Liver (tissue), 9 donors: ENCODE results near the gene CCNB1IP1. TPM values are rescaled to one million over a fixed set of nuclear protein-coding genes. Genes with fewer than 3 reads are reported as not detected.

Source experiments
- DNase-seq: peaks from one replicate; pipeline ENCODE4 v3.0.0-alpha.2; 2017; ENCODE audit warnings: low spot score
- H3K27ac ChIP-seq, 2 donors: one replicate each; pipeline ENCODE4 v1.7.0; 2013; ENCODE audit warnings: inconsistent platforms in 2 of 2, low read length in 2 of 2, control low read depth in 1 of 2, low read depth in 1 of 2, mild to moderate bottlenecking in 1 of 2
- H3K27me3 ChIP-seq, 4 donors: one replicate each; pipeline versions ENCODE4 v1.6.1 to v1.7.0; 2013; ENCODE audit warnings: low read length in 3 of 4, inconsistent platforms in 1 of 4, mild to moderate bottlenecking in 1 of 4, moderate library complexity in 1 of 4; ENCODE audit not compliant: control insufficient read depth in 4 of 4, insufficient read depth in 4 of 4
- H3K36me3 ChIP-seq, 4 donors: one replicate each; pipeline versions ENCODE4 v1.6.1 to v1.7.0; 2013; ENCODE audit warnings: low read length in 3 of 4, mild to moderate bottlenecking in 3 of 4, low read depth in 1 of 4, moderate library complexity in 1 of 4; ENCODE audit not compliant: control insufficient read depth in 4 of 4, insufficient read depth in 3 of 4
- H3K4me1 ChIP-seq, 4 donors: one replicate each; pipeline versions ENCODE4 v1.6.1 to v1.7.0; 2013; ENCODE audit warnings: low read length in 3 of 4, mild to moderate bottlenecking in 3 of 4, moderate library complexity in 1 of 4; ENCODE audit not compliant: control insufficient read depth in 4 of 4, insufficient read depth in 4 of 4
- H3K4me3 ChIP-seq, 3 donors: one replicate each; pipeline versions ENCODE4 v1.6.1 to v1.7.0; 2013; ENCODE audit warnings: low read length in 3 of 3, control low read depth in 1 of 3, low read depth in 1 of 3, mild to moderate bottlenecking in 1 of 3
- H3K9ac ChIP-seq, 2 donors: one replicate each; pipeline ENCODE4 v1.7.0; 2013; ENCODE audit warnings: low read length in 2 of 2, mild to moderate bottlenecking in 2 of 2, moderate library complexity in 2 of 2, control low read depth in 1 of 2, low read depth in 1 of 2
- H3K9me3 ChIP-seq, 4 donors: one replicate each; pipeline versions ENCODE4 v1.6.1 to v1.7.0; 2013; ENCODE audit warnings: low read length in 3 of 4; ENCODE audit not compliant: control insufficient read depth in 4 of 4
- EGR1 ChIP-seq, 2 donors: IDR thresholded peaks; 2 replicates each; pipeline ENCODE4 v1.6.1; 2016 to 2018; ENCODE audit warnings: antibody characterized with exemption in 2 of 2, low read depth in 2 of 2
- FOXA1 ChIP-seq: IDR thresholded peaks from 2 replicates; pipeline ENCODE4 v1.6.1; 2016; ENCODE audit warnings: antibody characterized with exemption
- FOXA2 ChIP-seq: IDR thresholded peaks from 2 replicates; pipeline ENCODE4 v1.6.1; 2016; ENCODE audit warnings: antibody characterized with exemption
- GABPA ChIP-seq, 2 donors: IDR thresholded peaks in 1 of 2; conservative IDR thresholded peaks in 1 of 2; 2 replicates each; pipeline ENCODE4 v1.6.1; 2016; ENCODE audit warnings: antibody characterized with exemption in 2 of 2, mild to moderate bottlenecking in 1 of 2, moderate library complexity in 1 of 2
- HNF4A ChIP-seq, 2 donors: conservative IDR thresholded peaks; 2 replicates each; pipeline ENCODE4 v1.6.1; 2016; ENCODE audit warnings: antibody characterized with exemption in 2 of 2, mild to moderate bottlenecking in 2 of 2
- HNF4G ChIP-seq: IDR thresholded peaks from 2 replicates; pipeline ENCODE4 v1.6.1; 2016; ENCODE audit warnings: antibody characterized with exemption
- JUND ChIP-seq, 2 donors: IDR thresholded peaks; 2 replicates each; pipeline ENCODE4 v1.6.1; 2016; ENCODE audit warnings: antibody characterized with exemption in 2 of 2
- NR2F2 ChIP-seq: IDR thresholded peaks from 2 replicates; pipeline ENCODE4 v1.6.1; 2016; ENCODE audit warnings: antibody characterized with exemption
- RXRA ChIP-seq, 2 donors: IDR thresholded peaks; 2 replicates each; pipeline ENCODE4 v1.6.1; 2017 to 2018; ENCODE audit warnings: antibody characterized with exemption in 2 of 2, mild to moderate bottlenecking in 1 of 2
- SP1 ChIP-seq: IDR thresholded peaks from 2 replicates; pipeline ENCODE4 v1.6.1; 2018; ENCODE audit warnings: antibody characterized with exemption, mild to moderate bottlenecking
- ZBTB33 ChIP-seq: IDR thresholded peaks from 2 replicates; pipeline ENCODE4 v1.6.1; 2016; ENCODE audit warnings: antibody characterized with exemption
- WGBS: extraction: QIAGEN DNeasy Blood & Tissue Kit; methylation state at CpG from one replicate; pipeline ENCODE4 v1.1.7; 2013; 5-methylcytosine and 5-hydroxymethylcytosine counted together
- polyA plus RNA-seq, 2 donors: library from polyadenylated mRNA; stranded (reverse) in 1 of 2; unstranded in 1 of 2; fragments of 200-250 nt in 1 of 2; fragments of >200 nt in 1 of 2; fragmentation: Nextera tagmentation in 1 of 2; extraction: Ambion mirVana in 1 of 2; gene quantifications; one replicate each; pipeline versions ENCODE4 v1.2.1 to v1.2.3, GENCODE V29; 2013 to 2015
- total RNA-seq, 2 donors: library from RNA; depleted of rRNA; stranded (reverse); fragments of >200 nt; gene quantifications; one replicate each; pipeline ENCODE4 v1.2.3, GENCODE V29; 2014
- TF ChIP-seq, protein P1 (sequence below): fragments of 150-350 bp; IDR thresholded peaks from 2 replicates; pipeline ENCODE4 v1.5.1; 2017; ENCODE audit warnings: improper control_type of control experiment, low read depth, low read length; ENCODE audit not compliant: missing input control
- TF ChIP-seq, protein P2 (sequence below): IDR thresholded peaks from 2 replicates; pipeline ENCODE4 v1.6.1; 2016; ENCODE audit warnings: antibody characterized with exemption
- TF ChIP-seq, protein P3 (sequence below): IDR thresholded peaks from 2 replicates; pipeline ENCODE4 v1.6.1; 2016; ENCODE audit warnings: antibody characterized with exemption
- donor health status: healthy.
- donor health status: healthy.
- donor health status: healthy.
- donor health status: healthy.
- donor health status: healthy.

The CCNB1IP1 gene
- total and polyA plus RNA-seq, 4 donors = 14.5 to 31.0 (median 15.7) TPM

- Histone ChIP-seq H3K9ac (no peak overlapping the region), H3K4me1 (peaks cover 0 to 10% (median 8%) of the 10 kb centered on the region in 4 donors), H3K4me3 (no peak overlapping the region), H3K27ac (no peak overlapping the region), H3K36me3 (peaks cover 19 to 85% (median 51%) of the 10 kb centered on the region in 4 donors), H3K27me3 (no peaks in the 10 kb centered on the region), H3K9me3 (no peaks in the 10 kb centered on the region)
- TF ChIP-seq FOXA1 (no peak), JUND (IDR thresholded peaks at IDR 0.05) (no peak), HNF4G (no peak), FOXA2 (peak; percentile 13), HNF4A (conservative IDR thresholded peaks at IDR 0.05) (peak in 1 of 2 donors; percentile 13), SP1 (no peak), GABPA (IDR thresholded peaks at IDR 0.05 in 1 of 2, conservative IDR thresholded peaks at IDR 0.05 in 1 of 2) (no peak)
- TF ChIP-seq, protein P1, sequence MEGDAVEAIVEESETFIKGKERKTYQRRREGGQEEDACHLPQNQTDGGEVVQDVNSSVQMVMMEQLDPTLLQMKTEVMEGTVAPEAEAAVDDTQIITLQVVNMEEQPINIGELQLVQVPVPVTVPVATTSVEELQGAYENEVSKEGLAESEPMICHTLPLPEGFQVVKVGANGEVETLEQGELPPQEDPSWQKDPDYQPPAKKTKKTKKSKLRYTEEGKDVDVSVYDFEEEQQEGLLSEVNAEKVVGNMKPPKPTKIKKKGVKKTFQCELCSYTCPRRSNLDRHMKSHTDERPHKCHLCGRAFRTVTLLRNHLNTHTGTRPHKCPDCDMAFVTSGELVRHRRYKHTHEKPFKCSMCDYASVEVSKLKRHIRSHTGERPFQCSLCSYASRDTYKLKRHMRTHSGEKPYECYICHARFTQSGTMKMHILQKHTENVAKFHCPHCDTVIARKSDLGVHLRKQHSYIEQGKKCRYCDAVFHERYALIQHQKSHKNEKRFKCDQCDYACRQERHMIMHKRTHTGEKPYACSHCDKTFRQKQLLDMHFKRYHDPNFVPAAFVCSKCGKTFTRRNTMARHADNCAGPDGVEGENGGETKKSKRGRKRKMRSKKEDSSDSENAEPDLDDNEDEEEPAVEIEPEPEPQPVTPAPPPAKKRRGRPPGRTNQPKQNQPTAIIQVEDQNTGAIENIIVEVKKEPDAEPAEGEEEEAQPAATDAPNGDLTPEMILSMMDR = no peak
- DNase-seq = peak; percentile 48
- 66% methylated on average over 12 of the region's 12 CpGs for WGBS
These were observed 43.1 kb upstream of the CCNB1IP1 start for GRCh38 chr14:20376071-20376588.

GRCh38 chr14:20375471-20375870 is 42.4 kb upstream of the CCNB1IP1 start:
- Histone ChIP-seq H3K4me1 (peaks cover 0 to 10% (median 8%) of the 10 kb centered on the region in 4 donors), H3K27me3 (no peaks in the 10 kb centered on the region), H3K27ac (no peak overlapping the region), H3K4me3 (no peak overlapping the region), H3K9ac (no peak overlapping the region), H3K9me3 (no peaks in the 10 kb centered on the region), H3K36me3 (peaks cover 19 to 87% (median 56%) of the 10 kb centered on the region in 4 donors)
- 46% methylated on average over 3 of the region's 3 CpGs for WGBS
- DNase-seq = no peak
- TF ChIP-seq, protein P2, sequence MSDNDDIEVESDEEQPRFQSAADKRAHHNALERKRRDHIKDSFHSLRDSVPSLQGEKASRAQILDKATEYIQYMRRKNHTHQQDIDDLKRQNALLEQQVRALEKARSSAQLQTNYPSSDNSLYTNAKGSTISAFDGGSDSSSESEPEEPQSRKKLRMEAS = no peak
- TF ChIP-seq JUND (IDR thresholded peaks at IDR 0.05) (no peak), FOXA2 (no peak), HNF4G (no peak), NR2F2 (no peak), SP1 (no peak), ZBTB33 (no peak), GABPA (IDR thresholded peaks at IDR 0.05 in 1 of 2, conservative IDR thresholded peaks at IDR 0.05 in 1 of 2) (no peak)
- TF ChIP-seq, protein P3, sequence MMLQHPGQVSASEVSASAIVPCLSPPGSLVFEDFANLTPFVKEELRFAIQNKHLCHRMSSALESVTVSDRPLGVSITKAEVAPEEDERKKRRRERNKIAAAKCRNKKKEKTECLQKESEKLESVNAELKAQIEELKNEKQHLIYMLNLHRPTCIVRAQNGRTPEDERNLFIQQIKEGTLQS = no peak

DNA sequence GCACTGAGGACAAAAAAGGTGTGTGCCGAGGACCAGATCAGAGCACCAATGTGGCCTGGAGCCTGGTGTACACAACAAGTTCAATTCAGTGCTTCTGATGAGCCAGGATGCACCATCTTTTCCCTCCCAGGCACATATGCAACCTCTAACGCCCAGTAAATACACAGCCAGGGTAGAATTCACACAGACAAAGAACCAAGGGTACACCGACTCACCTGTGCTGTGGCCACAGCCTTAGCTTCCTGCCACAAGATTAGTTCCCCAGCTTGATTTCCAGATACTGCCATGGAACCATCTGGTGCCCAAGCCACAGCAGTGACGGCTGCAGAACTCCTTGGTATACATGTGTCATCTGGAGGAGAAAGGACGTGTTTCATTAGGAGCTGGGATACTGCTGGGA is 39.7 kb upstream of the CCNB1IP1 start:
- 86% methylated on average over 5 of the region's 5 CpGs for WGBS
- H3K36me3 ChIP-seq = peaks cover 15 to 84% (median 52%) of the 10 kb centered on the region in 4 donors
- no peaks in the 10 kb centered on the region for H3K9me3 ChIP-seq
- peaks cover 0 to 8% (median 7%) of the 10 kb centered on the region in 4 donors for H3K4me1 ChIP-seq
- H3K9ac ChIP-seq = no peak overlapping the region
- H3K4me3 ChIP-seq = no peak overlapping the region
- H3K27me3 ChIP-seq = no peaks in the 10 kb centered on the region
- no peak for DNase-seq
- H3K27ac ChIP-seq = no peak overlapping the region
- TF ChIP-seq RXRA (IDR thresholded peaks at IDR 0.05) = no peak
- no peak for TF ChIP-seq EGR1 (IDR thresholded peaks at IDR 0.05; ENCODE audit: low read depth in 2 of 2)
- TF ChIP-seq, protein P1 = no peak
- TF ChIP-seq GABPA (IDR thresholded peaks at IDR 0.05 in 1 of 2, conservative IDR thresholded peaks at IDR 0.05 in 1 of 2) = no peak
